ENCODE results near the gene CEP295NL.

Gene CEP295NL

GRCh38 chr17:78862073-78863023 is 40.7 kb downstream of the CEP295NL start:
- DNase-seq, result no peak

GRCh38 chr17:78861229-78861628 is 41.8 kb downstream of the CEP295NL start:
- no peak for DNase-seq

GRCh38 chr17:78859051-78859450 is 44.0 kb downstream of the CEP295NL start:
- DNase-seq, result no peak

- DNase-seq, result no peak
Observed at GRCh38 chr17:78857266-78857665, 45.7 kb downstream of the CEP295NL start.

- DNase-seq, result no peak
Observed at GRCh38 chr17:78855561-78856165, 47.3 kb downstream of the CEP295NL start.

GRCh38 chr17:78854508-78854907 is 48.5 kb downstream of the CEP295NL start:
- DNase-seq, result no peak

GRCh38 chr17:78853926-78854394 is 49.0 kb downstream of the CEP295NL start:
- DNase-seq, result no peak

GRCh38 chr17:78852709-78853121 is 50.3 kb downstream of the CEP295NL start:
- DNase-seq, result no peak

- DNase-seq, result no peak
Observed at GRCh38 chr17:78849026-78849425, 54.0 kb downstream of the CEP295NL start.

GRCh38 chr17:78847052-78847451 is 55.9 kb downstream of the CEP295NL start:
- no peak for DNase-seq

- DNase-seq, result no peak
Observed at GRCh38 chr17:78844301-78845005, 58.5 kb downstream of the CEP295NL start.

- peak; percentile 57 for DNase-seq
Observed at GRCh38 chr17:78842881-78843565, 60.0 kb downstream of the CEP295NL start.

GRCh38 chr17:78840780-78841611 is 62.0 kb downstream of the CEP295NL start, which contains the start of gene USP36:
Gene USP36 (minus strand): TSS chr17:78840814. CDS start chr17:78836363, 4,451 bp downstream.
- peak; percentile 100 for DNase-seq

All from activated naive CD4-positive, alpha-beta T cell treated with anti-CD3 and anti-CD28 coated beads, Interleukin-2, amount 50 U/mL, for 16 hours (primary cell).